ENCODE measurements around the gene B2M. TPM values are rescaled to one million over a fixed set of nuclear protein-coding genes. Genes with fewer than 3 reads are reported as not detected.

B2M gene
- total and polyA plus RNA-seq, 2 of the 8 experiments (the other 6 are each of a cell fraction or from before 2014, with no cell fraction given), result 78.9 to 907 TPM

DNA sequence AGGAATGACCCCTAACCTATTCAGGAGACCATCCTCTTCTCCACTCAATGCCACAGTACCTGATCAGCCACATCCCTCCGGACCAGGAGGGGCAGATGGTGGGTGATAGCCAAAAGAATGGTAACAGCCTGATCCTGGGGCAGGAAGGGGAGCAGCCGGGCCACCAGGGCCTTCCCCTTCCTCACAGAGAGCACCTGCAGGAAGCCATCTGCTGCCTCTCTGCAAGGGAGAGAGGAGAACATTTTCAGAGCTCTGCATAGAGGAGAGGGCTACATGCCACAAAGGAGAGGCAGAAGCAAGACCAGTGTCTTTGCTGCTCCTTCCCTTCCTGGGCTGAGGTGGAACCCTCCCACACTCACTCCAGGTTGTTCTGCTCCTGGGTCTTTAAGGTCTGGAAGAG is 42.4 kb upstream of the B2M start:
- no peak overlapping the region for H3K18ac ChIP-seq (ENCODE audit: extremely low read depth, low read length)
- H4K91ac ChIP-seq (replicated peaks; ENCODE audit: insufficient read length, low read length), result no peak overlapping the region
- H2BK20ac ChIP-seq (ENCODE audit: low read length), result no peak overlapping the region
- FAIRE-seq, result no peak
- POLR2A ChIA-PET (ENCODE audit: partially characterized antibody), result interaction anchor here (0.5 to 0.9 kb wide), 2 partner anchors 16 to 42 kb away, joined by 4 read pairs; partner anchors contain the start of genes B2M and PATL2
- H3K4ac ChIP-seq (replicated peaks; ENCODE audit: insufficient read length, low read depth, low read length), result no peak overlapping the region
- no peak overlapping the region for H2BK5ac ChIP-seq (ENCODE audit: low read depth, low read length)
- no peak overlapping the region for H2BK15ac ChIP-seq (ENCODE audit: low read length)
- no peak overlapping the region for H2AK5ac ChIP-seq (ENCODE audit: low read depth, low read length)
- H2AFZ ChIP-seq (ENCODE audit: low read length), result no peak overlapping the region
- H3K9me3 ChIP-seq (ENCODE audit: insufficient read depth in 2 of 2, low read depth in 1 of 2, low read length in 1 of 2), result no peaks in the 10 kb centered on the region
- no peaks in the 10 kb centered on the region for H3K79me1 ChIP-seq (ENCODE audit: low read depth, low read length)
- H3K23ac ChIP-seq (ENCODE audit: insufficient read length), result no peak overlapping the region
- no peak overlapping the region for H3K9ac ChIP-seq (replicated peaks in 1 of 4; ENCODE audit: extremely low read depth in 1 of 4, low read depth in 3 of 4, low read length in 3 of 4)
- no peaks in the 10 kb centered on the region for H3K36me3 ChIP-seq (ENCODE audit: control insufficient read depth in 2 of 4, insufficient read depth in 4 of 4, low read length in 3 of 4)
- H3K23me2 ChIP-seq (ENCODE audit: low read depth, low read length), result no peaks in the 10 kb centered on the region
- CTCF ChIA-PET (ENCODE audit: partially characterized antibody), result interaction anchor here (0.9 to 2.1 kb wide), 6 partner anchors 38 to 78 kb away, joined by 3 to 6 read pairs (median 4); partner anchors contain the start of gene TRIM69
- no peak overlapping the region for H4K5ac ChIP-seq (ENCODE audit: insufficient read length, low read depth, low read length)
- H2BK12ac ChIP-seq (ENCODE audit: low read depth, low read length), result no peak overlapping the region
- no peak overlapping the region for H3K56ac ChIP-seq (replicated peaks; ENCODE audit: insufficient read length, low read depth, low read length)
- H3K27ac ChIP-seq (ENCODE audit: low read depth, low read length), result no peak overlapping the region
- no peak for DNase-seq (ENCODE audit: low read depth in 1 of 2, low spot score in 2 of 2)
- H3K14ac ChIP-seq (ENCODE audit: insufficient read length), result no peak overlapping the region
- no peaks in the 10 kb centered on the region for H3K79me2 ChIP-seq (ENCODE audit: control insufficient read depth in 1 of 2, insufficient read depth in 2 of 2, low read length in 2 of 2)
- 64% methylated on average over 2 of the region's 2 CpGs; no CpG with 5 or more reads in 1 of the 2 experiments for WGBS, 2 experiments (ENCODE audit: extremely low coverage in 1 of 2, insufficient coverage in 1 of 2, insufficient read length in 1 of 2, insufficient replicate concordance in 2 of 2, low coverage in 1 of 2, low lambda C conversion rate in 2 of 2, missing lambda C conversion rate in 1 of 2)
- H4K20me1 ChIP-seq (replicated peaks in 1 of 2; ENCODE audit: control insufficient read depth in 1 of 2, insufficient read depth in 2 of 2, low read length in 2 of 2), result no peaks in the 10 kb centered on the region
- H3K27me3 ChIP-seq (replicated peaks in 1 of 4; ENCODE audit: control insufficient read depth in 3 of 4, extremely low read depth in 1 of 4, insufficient read depth in 3 of 4, low read length in 3 of 4), result no peaks in the 10 kb centered on the region
- no peak overlapping the region for H3K4me3 ChIP-seq (ENCODE audit: extremely low read depth in 1 of 4, insufficient read depth in 2 of 4, low read depth in 3 of 4, low read length in 4 of 4)
- H4K8ac ChIP-seq (ENCODE audit: extremely low read depth, insufficient read depth, low read length), result no peak overlapping the region
- H3K4me1 ChIP-seq (replicated peaks in 1 of 4; ENCODE audit: control insufficient read depth in 3 of 4, insufficient read depth in 4 of 4, low read length in 3 of 4), result peaks cover 0 to 1% (median 0%) of the 10 kb centered on the region in 4 experiments; a peak in 2 of 7 replicates
- H3K4me2 ChIP-seq (ENCODE audit: insufficient read depth in 1 of 2, low read depth in 2 of 2, low read length in 2 of 2), result no peak overlapping the region
- no peak for TF ChIP-seq CHD1 (IDR thresholded peaks at IDR 0.05; ENCODE audit: low read depth, low read length)
- no peak for TF ChIP-seq POLR2AphosphoS5 (IDR thresholded peaks at IDR 0.05; ENCODE audit: low read depth, low read length)
- no peak for TF ChIP-seq SP2 (IDR thresholded peaks at IDR 0.05; ENCODE audit: low read length)
- no peak for TF ChIP-seq KDM1A (IDR thresholded peaks at IDR 0.05; ENCODE audit: borderline replicate concordance, low read length)
- no peak for TF ChIP-seq KDM4A (IDR thresholded peaks at IDR 0.05; ENCODE audit: low read depth, low read length, severe bottlenecking)
- no peak for TF ChIP-seq RXRA (IDR thresholded peaks at IDR 0.05; ENCODE audit: insufficient read depth, low read depth, low read length)
- no peak overlapping the region for H2BK120ac ChIP-seq (replicated peaks; ENCODE audit: low read depth, low read length)

Measured in H1 (cell line).